Astrocyte of the spinal cord (primary cell): ENCODE measurements around the gene AK6.

Experiments
- DNase-seq: peaks from one replicate; pipeline ENCODE4 v3.0.0; 2011; ENCODE audit warnings: low read depth, low spot score
- H3K4me3 ChIP-seq: 2 replicates; pipeline ENCODE4 v1.5.1; 2011; ENCODE audit warnings: low read depth, mild to moderate bottlenecking, low read length, moderate library complexity
- CTCF ChIP-seq: IDR thresholded peaks from 2 replicates; pipeline ENCODE4 v1.5.1; 2012; ENCODE audit warnings: low read depth, mild to moderate bottlenecking, low read length, inconsistent platforms
- in situ Hi-C: cut with HindIII; loops from 2 replicates; pipeline ENCODE4 v1.10.0; 2017; ENCODE audit warnings: low sequenced_read_pairs

AK6 gene

GRCh38 chr5:69326365-69326764, 43.0 kb downstream of the AK6 start:
- no peak for TF ChIP-seq CTCF
- in situ Hi-C loops = no loop called here
- no peak overlapping the region for H3K4me3 ChIP-seq
- no peak for DNase-seq

- TF ChIP-seq CTCF = no peak
- in situ Hi-C loops = no loop called here
- no peak overlapping the region for H3K4me3 ChIP-seq
- no peak for DNase-seq
These were observed 51.9 kb downstream of the AK6 start for GRCh38 chr5:69317391-69317790.

- no peak overlapping the region for H3K4me3 ChIP-seq
- no peak for DNase-seq
- TF ChIP-seq CTCF = no peak
- in situ Hi-C loops = no loop called here
These were observed 53.3 kb downstream of the AK6 start for GRCh38 chr5:69315972-69316371.

GRCh38 chr5:69313428-69313827, 55.9 kb downstream of the AK6 start:
- DNase-seq = no peak
- no peak for TF ChIP-seq CTCF
- H3K4me3 ChIP-seq = no peak overlapping the region
- in situ Hi-C loops = no loop called here

GRCh38 chr5:69312459-69313160, 56.7 kb downstream of the AK6 start:
- TF ChIP-seq CTCF = no peak
- in situ Hi-C loops = no loop called here
- H3K4me3 ChIP-seq = no peak overlapping the region
- DNase-seq = no peak

- in situ Hi-C loops = no loop called here
- no peak for DNase-seq
- no peak for TF ChIP-seq CTCF
- H3K4me3 ChIP-seq = no peak overlapping the region
These were observed 59.9 kb downstream of the AK6 start for GRCh38 chr5:69309380-69309779.
